AG09319 (cell line): ENCODE measurements around the gene CAV1.

ENCODE experiments used
- DNase-seq: peaks from one replicate; pipeline ENCODE4 v3.0.0-alpha.2; 2010; ENCODE audit warnings: low read depth; ENCODE audit errors: extremely low read depth
- TF ChIP-seq, protein P1 (sequence below): IDR thresholded peaks from 2 replicates; pipeline ENCODE4 v1.5.1; 2011; ENCODE audit warnings: low read depth, mild to moderate bottlenecking, inconsistent platforms, low read length, moderate library complexity

CAV1 gene

GRCh38 chr7:116491887-116492653 lies 32.8 kb upstream of the CAV1 start:
- no peak for DNase-seq
- TF ChIP-seq, protein P1, sequence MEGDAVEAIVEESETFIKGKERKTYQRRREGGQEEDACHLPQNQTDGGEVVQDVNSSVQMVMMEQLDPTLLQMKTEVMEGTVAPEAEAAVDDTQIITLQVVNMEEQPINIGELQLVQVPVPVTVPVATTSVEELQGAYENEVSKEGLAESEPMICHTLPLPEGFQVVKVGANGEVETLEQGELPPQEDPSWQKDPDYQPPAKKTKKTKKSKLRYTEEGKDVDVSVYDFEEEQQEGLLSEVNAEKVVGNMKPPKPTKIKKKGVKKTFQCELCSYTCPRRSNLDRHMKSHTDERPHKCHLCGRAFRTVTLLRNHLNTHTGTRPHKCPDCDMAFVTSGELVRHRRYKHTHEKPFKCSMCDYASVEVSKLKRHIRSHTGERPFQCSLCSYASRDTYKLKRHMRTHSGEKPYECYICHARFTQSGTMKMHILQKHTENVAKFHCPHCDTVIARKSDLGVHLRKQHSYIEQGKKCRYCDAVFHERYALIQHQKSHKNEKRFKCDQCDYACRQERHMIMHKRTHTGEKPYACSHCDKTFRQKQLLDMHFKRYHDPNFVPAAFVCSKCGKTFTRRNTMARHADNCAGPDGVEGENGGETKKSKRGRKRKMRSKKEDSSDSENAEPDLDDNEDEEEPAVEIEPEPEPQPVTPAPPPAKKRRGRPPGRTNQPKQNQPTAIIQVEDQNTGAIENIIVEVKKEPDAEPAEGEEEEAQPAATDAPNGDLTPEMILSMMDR = no peak

GRCh38 chr7:116492654-116493109 lies 32.2 kb upstream of the CAV1 start:
- TF ChIP-seq, protein P1 = no peak
- no peak for DNase-seq

DNA sequence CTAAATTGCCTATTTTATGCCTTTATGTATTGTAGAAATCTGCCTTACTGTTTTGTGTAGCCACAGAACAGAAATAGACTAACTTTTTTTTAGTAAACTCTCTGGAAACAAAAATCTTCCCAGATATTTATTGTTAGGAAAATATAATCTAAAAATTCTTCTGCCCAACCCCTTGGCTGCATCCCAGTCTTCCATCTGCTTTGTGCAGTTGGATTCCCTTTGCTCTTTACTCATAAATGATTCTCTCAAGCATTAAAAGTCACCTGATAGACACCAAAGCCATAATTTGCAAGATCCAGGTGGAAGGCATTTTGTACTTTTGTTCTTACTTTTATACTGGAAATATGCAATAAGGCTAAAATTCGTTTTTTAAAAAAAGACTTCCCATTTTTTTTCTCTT lies 31.4 kb upstream of the CAV1 start:
- TF ChIP-seq, protein P1 = no peak
- DNase-seq = no peak

DNA sequence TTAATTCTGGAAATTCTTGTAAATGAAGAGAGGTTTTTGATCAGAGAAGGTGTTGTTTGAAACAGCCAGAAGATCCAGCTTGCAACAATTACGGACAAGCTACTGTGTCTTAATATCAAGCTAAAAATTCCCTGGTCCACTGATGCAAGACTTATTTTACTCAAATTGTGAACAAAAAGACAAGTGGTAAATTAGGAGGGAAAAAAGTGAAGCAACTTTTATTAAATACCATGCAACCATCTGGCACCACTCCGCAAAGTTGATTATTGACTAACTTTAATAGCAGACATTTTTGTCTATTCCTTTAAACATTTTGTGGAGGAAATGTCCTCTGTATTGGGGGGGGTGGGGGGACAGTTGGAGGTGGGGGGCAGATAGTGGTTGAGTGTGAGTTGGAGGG lies 30.4 kb upstream of the CAV1 start:
- TF ChIP-seq, protein P1 = no peak
- DNase-seq = no peak

DNA sequence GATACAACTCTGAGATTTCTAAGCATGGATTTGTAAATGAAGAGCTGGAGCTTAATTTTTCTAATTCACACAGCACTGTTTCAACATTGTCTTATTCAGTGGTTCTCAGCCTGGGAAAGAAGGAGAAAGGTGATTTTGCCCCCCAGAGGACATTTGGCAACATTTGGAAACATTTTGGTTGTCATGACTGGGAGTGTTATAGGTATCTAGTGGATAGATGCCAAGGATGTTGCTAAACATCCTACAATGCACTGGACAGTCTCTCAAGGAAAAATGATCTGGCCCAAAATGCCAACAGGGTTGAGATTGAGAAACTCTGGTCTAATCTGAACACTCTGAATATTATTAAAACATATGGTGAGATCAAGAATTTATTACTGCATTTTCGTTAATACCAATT lies 29.1 kb upstream of the CAV1 start:
- DNase-seq = no peak
- TF ChIP-seq, protein P1 = no peak; the same call in none of the 2 replicates

DNA sequence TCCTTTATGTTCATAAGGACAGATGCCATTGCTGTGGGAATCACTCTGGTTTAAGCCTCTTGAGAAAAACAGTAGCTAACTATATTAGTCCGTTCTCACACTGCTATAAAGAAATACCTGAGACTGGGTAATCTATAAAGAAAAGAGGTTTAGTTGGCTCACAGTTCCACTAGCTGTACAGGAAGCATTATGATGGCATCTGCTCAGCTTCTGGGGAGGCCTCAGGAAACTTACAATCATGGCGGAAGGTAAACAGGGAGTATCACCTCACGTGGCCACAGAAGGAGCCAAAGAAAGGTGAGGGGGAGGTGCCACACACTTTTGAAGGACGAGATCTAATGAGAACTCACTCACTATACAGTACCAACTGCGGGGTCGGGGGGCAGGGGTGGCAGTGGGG lies 28.2 kb upstream of the CAV1 start:
- DNase-seq = no peak
- TF ChIP-seq, protein P1 = no peak

DNA sequence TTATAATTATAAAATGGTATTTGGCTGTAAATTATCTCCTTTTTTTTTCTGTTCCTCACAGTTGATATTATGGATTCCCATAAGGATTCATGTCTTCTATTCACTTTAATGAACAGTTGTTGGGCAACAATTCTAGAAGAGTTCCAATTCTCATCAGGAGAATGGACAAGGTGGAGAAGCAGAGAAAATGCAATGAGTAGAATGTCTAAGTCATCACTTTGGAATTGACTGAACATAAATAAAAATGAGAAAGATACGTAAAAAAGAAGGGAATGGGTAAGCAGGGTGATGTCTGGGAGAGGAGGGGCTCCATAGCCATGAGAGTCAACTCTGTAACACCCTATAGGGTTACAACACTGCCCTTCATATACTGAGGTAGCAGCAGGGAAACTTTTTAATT lies 27.1 kb upstream of the CAV1 start:
- TF ChIP-seq, protein P1 = no peak
- DNase-seq = no peak
